Glutamatergic neuron (in vitro differentiated cells): Measurements from ENCODE around the gene PRDX5. TPM values are rescaled to one million over a fixed set of nuclear protein-coding genes. Genes with fewer than 3 reads are reported as not detected.

ENCODE experiments used
- DNase-seq: peaks from one replicate; pipeline ENCODE4 v3.0.0; 2022
- H3K27ac Mint-ChIP-seq: one replicate; pipeline ENCODE4 v1.8.0; 2020; ENCODE audit warnings: mild to moderate bottlenecking, mixed read lengths, inconsistent platforms; ENCODE audit not compliant: unreplicated experiment
- H3K27me3 Mint-ChIP-seq: one replicate; pipeline ENCODE4 v1.8.0; 2020; ENCODE audit warnings: mild to moderate bottlenecking, moderate library complexity, mixed read lengths, inconsistent platforms; ENCODE audit not compliant: unreplicated experiment
- H3K36me3 Mint-ChIP-seq: one replicate; pipeline ENCODE4 v1.8.0; 2020; ENCODE audit warnings: mild to moderate bottlenecking, mixed read lengths, inconsistent platforms; ENCODE audit not compliant: unreplicated experiment
- H3K4me1 Mint-ChIP-seq: one replicate; pipeline ENCODE4 v1.8.0; 2020; ENCODE audit warnings: mild to moderate bottlenecking, low read depth, mixed read lengths, inconsistent platforms; ENCODE audit not compliant: unreplicated experiment
- H3K4me3 Mint-ChIP-seq: one replicate; pipeline ENCODE4 v1.8.0; 2020; ENCODE audit warnings: mild to moderate bottlenecking, mixed read lengths, inconsistent platforms; ENCODE audit not compliant: unreplicated experiment
- H3K9me3 Mint-ChIP-seq: one replicate; pipeline ENCODE4 v1.8.0; 2020; ENCODE audit warnings: mild to moderate bottlenecking, moderate library complexity, mixed read lengths, inconsistent platforms; ENCODE audit not compliant: unreplicated experiment
- total RNA-seq: library from RNA; stranded (reverse); fragmentation: NEBNext Ultra II Directional; extraction: Animal tissue kit (Norgen Biotek cat#: 25700); gene quantifications from one replicate; pipeline ENCODE4 v1.2.1, GENCODE V29; 2021; ENCODE audit not compliant: unreplicated experiment
- TF ChIP-seq, protein P1 (sequence below): fragments of 200-600 bp; sonication (generic); IDR thresholded peaks from one replicate; pipeline ENCODE4 v1.5.0; 2021; ENCODE audit not compliant: partially characterized antibody, unreplicated experiment

Gene PRDX5
- total RNA-seq, 1 donor from 2014 or later = 418 TPM

DNA sequence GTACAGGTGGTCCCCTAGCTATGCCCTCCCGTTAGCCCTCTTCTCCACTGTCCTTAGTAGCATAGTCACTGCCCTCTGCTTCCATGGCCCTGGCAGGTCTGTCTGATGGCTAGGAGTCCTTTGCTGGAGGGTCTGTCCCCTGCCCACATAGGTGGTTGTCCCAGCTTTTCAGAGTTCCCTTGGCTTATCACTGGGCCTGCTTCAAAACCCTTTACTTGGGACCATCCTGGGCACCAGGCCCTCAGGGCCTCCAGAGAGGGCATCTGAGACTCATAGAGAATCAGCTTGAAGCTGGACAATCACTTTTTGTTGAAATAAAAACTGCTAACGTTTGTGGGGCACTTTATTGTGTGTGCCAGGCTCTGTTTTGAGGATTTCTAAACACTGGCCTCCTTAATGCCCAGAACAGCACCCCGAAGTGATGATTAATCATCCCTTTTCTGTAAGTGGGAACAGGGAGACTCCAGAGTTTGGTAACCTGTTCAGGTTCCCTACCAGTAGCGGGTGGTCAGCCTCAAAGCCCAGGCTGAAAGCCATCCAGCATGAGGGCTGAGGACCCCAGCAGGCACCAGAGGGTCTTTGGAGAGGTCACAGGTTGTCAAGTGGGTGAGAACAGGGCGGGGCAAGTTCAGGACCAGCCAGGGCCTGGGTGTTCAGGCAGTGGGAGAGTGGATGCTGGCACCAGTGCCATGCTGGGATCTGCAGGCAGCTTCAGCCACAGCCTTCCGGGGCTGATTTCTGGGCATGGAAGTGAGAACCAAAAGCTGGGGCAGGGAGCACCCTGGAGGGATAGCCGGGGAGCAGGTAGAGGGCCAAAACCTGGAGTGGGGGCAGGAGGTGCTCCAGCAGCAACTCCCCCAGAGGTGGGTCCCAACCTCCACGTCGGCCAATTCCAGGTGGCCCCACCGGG, 27.3 kb upstream of the PRDX5 start:
- H3K9me3 Mint-ChIP-seq = peaks cover 14% of the 10 kb centered on the region
- H3K36me3 Mint-ChIP-seq = peaks cover 5% of the 10 kb centered on the region
- TF ChIP-seq, protein P1, sequence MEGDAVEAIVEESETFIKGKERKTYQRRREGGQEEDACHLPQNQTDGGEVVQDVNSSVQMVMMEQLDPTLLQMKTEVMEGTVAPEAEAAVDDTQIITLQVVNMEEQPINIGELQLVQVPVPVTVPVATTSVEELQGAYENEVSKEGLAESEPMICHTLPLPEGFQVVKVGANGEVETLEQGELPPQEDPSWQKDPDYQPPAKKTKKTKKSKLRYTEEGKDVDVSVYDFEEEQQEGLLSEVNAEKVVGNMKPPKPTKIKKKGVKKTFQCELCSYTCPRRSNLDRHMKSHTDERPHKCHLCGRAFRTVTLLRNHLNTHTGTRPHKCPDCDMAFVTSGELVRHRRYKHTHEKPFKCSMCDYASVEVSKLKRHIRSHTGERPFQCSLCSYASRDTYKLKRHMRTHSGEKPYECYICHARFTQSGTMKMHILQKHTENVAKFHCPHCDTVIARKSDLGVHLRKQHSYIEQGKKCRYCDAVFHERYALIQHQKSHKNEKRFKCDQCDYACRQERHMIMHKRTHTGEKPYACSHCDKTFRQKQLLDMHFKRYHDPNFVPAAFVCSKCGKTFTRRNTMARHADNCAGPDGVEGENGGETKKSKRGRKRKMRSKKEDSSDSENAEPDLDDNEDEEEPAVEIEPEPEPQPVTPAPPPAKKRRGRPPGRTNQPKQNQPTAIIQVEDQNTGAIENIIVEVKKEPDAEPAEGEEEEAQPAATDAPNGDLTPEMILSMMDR = no peak
- no peak for DNase-seq
- no peak overlapping the region for H3K27ac Mint-ChIP-seq
- peaks cover 29% of the 10 kb centered on the region for H3K27me3 Mint-ChIP-seq
- H3K4me3 Mint-ChIP-seq = peak overlapping the region; percentile 74
- peaks cover 7% of the 10 kb centered on the region for H3K4me1 Mint-ChIP-seq

- Mint-ChIP-seq H3K9me3 (peaks cover 14% of the 10 kb centered on the region), H3K27ac (no peak within 1 kb of the TSS), H3K4me3 (peak within 1 kb of the TSS; percentile 74), H3K4me1 (peaks cover 7% of the 10 kb centered on the region), H3K36me3 (peaks cover 5% of the 10 kb centered on the region), H3K27me3 (peaks cover 32% of the 10 kb centered on the region)
- no peak for DNase-seq
- TF ChIP-seq, protein P1 = no peak
These were observed 26.6 kb upstream of the PRDX5 start, which contains the start of gene KCNK4 for GRCh38 chr11:64291262-64291751. Gene KCNK4 (plus strand): TSS chr11:64291302. CDS start chr11:64293019, 1,717 bp downstream.

GRCh38 chr11:64291752-64292459, 26.0 kb upstream of the PRDX5 start:
- Mint-ChIP-seq H3K27me3 (peaks cover 36% of the 10 kb centered on the region), H3K4me3 (no peak overlapping the region)
- TF ChIP-seq, protein P1 = no peak

GRCh38 chr11:64292460-64293254, 25.3 kb upstream of the PRDX5 start:
- H3K27me3 Mint-ChIP-seq = peaks cover 40% of the 10 kb centered on the region
- H3K4me3 Mint-ChIP-seq = peak overlapping the region; percentile 49
- DNase-seq = peak; percentile 48
- peaks cover 5% of the 10 kb centered on the region for H3K36me3 Mint-ChIP-seq
- TF ChIP-seq, protein P1 = no peak
- peaks cover 4% of the 10 kb centered on the region for H3K4me1 Mint-ChIP-seq
- no peak overlapping the region for H3K27ac Mint-ChIP-seq
- H3K9me3 Mint-ChIP-seq = peaks cover 9% of the 10 kb centered on the region

More at GRCh38 chr11:64291752-64292459, 26.0 kb upstream of the PRDX5 start:
- peaks cover 5% of the 10 kb centered on the region for H3K36me3 Mint-ChIP-seq
- H3K9me3 Mint-ChIP-seq = peaks cover 9% of the 10 kb centered on the region
- peaks cover 2% of the 10 kb centered on the region for H3K4me1 Mint-ChIP-seq
- DNase-seq = no peak
- no peak overlapping the region for H3K27ac Mint-ChIP-seq
